ENCODE results near the gene XPO1.
"Not testable (repeated sequence)": the region's sequence is repeated elsewhere in the genome, so short reads cannot be mapped to it uniquely, and the experiment has no call there.

The XPO1 gene

GRCh38 chr2:61504949-61505348, 33.2 kb downstream of the XPO1 start:
- H3K36me3 ChIP-seq = peaks cover 97% of the 10 kb centered on the region
- no peak for TF ChIP-seq CTCF (IDR thresholded peaks at IDR 0.05; ENCODE audit: low read depth, low read length)
- H3K9me3 ChIP-seq (ENCODE audit: severe bottlenecking) = no peaks in the 10 kb centered on the region
- H3K4me3 ChIP-seq (ENCODE audit: low read depth, low read length) = no peak overlapping the region
- H3K27ac ChIP-seq = no peak overlapping the region
- DNase-seq = no peak
- no peaks in the 10 kb centered on the region for H3K27me3 ChIP-seq (ENCODE audit: insufficient read depth, low read depth, severe bottlenecking)

DNA sequence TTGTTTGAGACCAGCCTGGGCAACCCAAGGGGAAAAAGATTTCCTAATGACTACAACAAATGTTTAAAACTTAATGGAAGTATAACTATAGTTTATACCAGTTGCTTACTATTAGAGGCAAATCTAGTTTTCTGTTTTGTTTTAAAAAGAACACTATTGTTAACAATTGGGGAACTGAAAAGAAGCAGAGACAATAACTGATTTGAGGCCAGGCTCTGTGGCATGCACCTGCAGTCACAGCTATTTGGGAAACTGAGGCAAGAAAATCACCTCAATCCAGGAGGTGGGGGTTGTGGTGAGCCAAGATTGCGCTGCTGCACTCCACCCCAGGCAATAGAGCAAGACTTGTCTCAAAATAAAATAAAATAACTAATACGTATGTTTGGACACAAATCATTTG, 39.1 kb downstream of the XPO1 start:
- no peak for DNase-seq
- no peak for TF ChIP-seq CTCF (IDR thresholded peaks at IDR 0.05; ENCODE audit: low read depth, low read length)
- no peaks in the 10 kb centered on the region for H3K27me3 ChIP-seq (ENCODE audit: insufficient read depth, low read depth, severe bottlenecking)
- peaks cover 99% of the 10 kb centered on the region for H3K36me3 ChIP-seq
- no peaks in the 10 kb centered on the region for H3K9me3 ChIP-seq (ENCODE audit: severe bottlenecking)
- no peak overlapping the region for H3K4me3 ChIP-seq (ENCODE audit: low read depth, low read length)
- no peak overlapping the region for H3K27ac ChIP-seq

DNA sequence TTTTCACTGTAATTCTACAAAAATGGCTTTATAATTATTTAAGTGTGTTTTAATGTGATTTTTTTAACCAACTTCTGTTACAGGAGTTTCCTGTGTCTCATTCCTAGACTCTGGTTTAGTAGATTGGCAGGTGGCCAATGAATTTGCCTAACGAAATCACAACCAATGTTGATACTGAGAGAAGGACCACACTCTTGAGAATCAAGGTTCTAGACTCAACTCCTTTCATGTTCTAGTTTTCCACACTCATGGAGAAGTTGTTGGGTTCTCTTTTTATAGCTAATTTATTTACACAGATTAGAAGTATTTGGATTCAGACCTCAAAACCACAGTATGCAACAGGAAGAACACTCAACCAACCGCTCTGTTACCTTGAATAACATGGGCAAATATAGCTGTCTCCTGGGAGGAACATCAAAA, 44.6 kb downstream of the XPO1 start:
- DNase-seq = no peak
- Histone ChIP-seq H3K4me3 (ENCODE audit: low read depth, low read length) (no peak overlapping the region), H3K27ac (no peak overlapping the region), H3K27me3 (ENCODE audit: insufficient read depth, low read depth, severe bottlenecking) (no peaks in the 10 kb centered on the region), H3K9me3 (ENCODE audit: severe bottlenecking) (no peaks in the 10 kb centered on the region), H3K36me3 (peaks cover 100% of the 10 kb centered on the region)
- no peak for TF ChIP-seq CTCF (IDR thresholded peaks at IDR 0.05; ENCODE audit: low read depth, low read length)

GRCh38 chr2:61492476-61492875, 45.7 kb downstream of the XPO1 start:
- no peak overlapping the region for H3K4me3 ChIP-seq (ENCODE audit: low read depth, low read length)
- no peak overlapping the region for H3K27ac ChIP-seq
- peaks cover 100% of the 10 kb centered on the region for H3K36me3 ChIP-seq
- H3K9me3 ChIP-seq (ENCODE audit: severe bottlenecking) = no peaks in the 10 kb centered on the region
- no peaks in the 10 kb centered on the region for H3K27me3 ChIP-seq (ENCODE audit: insufficient read depth, low read depth, severe bottlenecking)
- no peak for TF ChIP-seq CTCF (IDR thresholded peaks at IDR 0.05; ENCODE audit: low read depth, low read length)
- DNase-seq = no peak

- Histone ChIP-seq H3K27ac (no peak overlapping the region), H3K36me3 (peaks cover 100% of the 10 kb centered on the region), H3K4me3 (ENCODE audit: low read depth, low read length) (no peak overlapping the region), H3K9me3 (ENCODE audit: severe bottlenecking) (no peaks in the 10 kb centered on the region), H3K27me3 (ENCODE audit: insufficient read depth, low read depth, severe bottlenecking) (no peaks in the 10 kb centered on the region)
- DNase-seq = no peak
- no peak for TF ChIP-seq CTCF (IDR thresholded peaks at IDR 0.05; ENCODE audit: low read depth, low read length)
These were observed 52.9 kb downstream of the XPO1 start for GRCh38 chr2:61485281-61485680.

- Histone ChIP-seq H3K36me3 (peaks cover 67% of the 10 kb centered on the region), H3K4me3 (ENCODE audit: low read depth, low read length) (no peak overlapping the region), H3K27me3 (ENCODE audit: insufficient read depth, low read depth, severe bottlenecking) (no peaks in the 10 kb centered on the region), H3K9me3 (ENCODE audit: severe bottlenecking) (no peaks in the 10 kb centered on the region), H3K27ac (no peak overlapping the region)
- DNase-seq = no peak
- no peak for TF ChIP-seq CTCF (IDR thresholded peaks at IDR 0.05; ENCODE audit: low read depth, low read length)
These were observed 60.1 kb downstream of the XPO1 start for GRCh38 chr2:61478086-61478485.

- H3K27me3 ChIP-seq (ENCODE audit: insufficient read depth, low read depth, severe bottlenecking); H3K4me3 ChIP-seq (ENCODE audit: low read depth, low read length); H3K9me3 ChIP-seq (ENCODE audit: severe bottlenecking); H3K27ac ChIP-seq; DNase-seq: not testable (repeated sequence)
- peaks cover 61% of the 10 kb centered on the region for H3K36me3 ChIP-seq
These were observed 61.1 kb downstream of the XPO1 start for GRCh38 chr2:61476929-61477589.
